Measurements from ENCODE around the gene KRT13.

GRCh38 chr17:41535764-41536481 is 30.5 kb upstream of the KRT13 start:
- no peak for TF ChIP-seq CTCF (IDR thresholded peaks at IDR 0.05)
- TF ChIP-seq EZH2 (IDR thresholded peaks at IDR 0.05; ENCODE audit: borderline replicate concordance, insufficient read depth, low read depth, low read length, poor library complexity, severe bottlenecking): no peak

Data from B cell (primary cell).